WERI-Rb-1 (cell line): ENCODE data around the gene NEK7.

ENCODE experiments used
- DNase-seq: peaks from one replicate; pipeline ENCODE4 v3.0.0-alpha.2; 2020
- H3K27ac ChIP-seq: fragments of 250-450 bp; sonication (Bioruptor Pico); 2 replicates; pipeline ENCODE4 v1.5.1; 2020; ENCODE audit warnings: mild to moderate bottlenecking, moderate library complexity
- H3K27me3 ChIP-seq: fragments of 250-450 bp; sonication (Bioruptor Pico); 2 replicates; pipeline ENCODE4 v1.5.1; 2021; ENCODE audit warnings: mild to moderate bottlenecking, low read depth, moderate library complexity; ENCODE audit not compliant: insufficient read depth, severe bottlenecking
- H3K36me3 ChIP-seq: fragments of 250-450 bp; sonication (Bioruptor Pico); 2 replicates; pipeline ENCODE4 v1.5.1; 2020; ENCODE audit warnings: mild to moderate bottlenecking, moderate library complexity
- H3K4me3 ChIP-seq: 2 replicates; pipeline ENCODE4 v1.5.1; 2011; ENCODE audit warnings: low read depth, mild to moderate bottlenecking, control low read depth, low read length
- H3K9me3 ChIP-seq: fragments of 250-450 bp; sonication (Bioruptor Pico); 2 replicates; pipeline ENCODE4 v1.5.1; 2021; ENCODE audit warnings: mild to moderate bottlenecking, moderate library complexity; ENCODE audit not compliant: severe bottlenecking
- CTCF ChIP-seq: IDR thresholded peaks from 2 replicates; pipeline ENCODE4 v1.5.1; 2011; ENCODE audit warnings: low read depth, mild to moderate bottlenecking, control low read depth, inconsistent platforms, low read length

Gene NEK7

GRCh38 chr1:198367296-198367695 lies 210.5 kb downstream of the NEK7 start:
- H3K27me3 ChIP-seq, result no peaks in the 10 kb centered on the region
- H3K27ac ChIP-seq, result no peak overlapping the region
- TF ChIP-seq CTCF, result no peak

GRCh38 chr1:198370996-198371395 lies 214.2 kb downstream of the NEK7 start:
- H3K36me3 ChIP-seq, result no peaks in the 10 kb centered on the region
- no peak overlapping the region for H3K27ac ChIP-seq
- DNase-seq, result no peak
- H3K9me3 ChIP-seq, result no peaks in the 10 kb centered on the region
- H3K4me3 ChIP-seq, result no peak overlapping the region
- no peak for TF ChIP-seq CTCF
- H3K27me3 ChIP-seq, result no peaks in the 10 kb centered on the region

More at GRCh38 chr1:198367296-198367695, 210.5 kb downstream of the NEK7 start:
- no peaks in the 10 kb centered on the region for H3K9me3 ChIP-seq
- DNase-seq, result no peak
- no peaks in the 10 kb centered on the region for H3K36me3 ChIP-seq
- no peak overlapping the region for H3K4me3 ChIP-seq
